Activated CD4-positive, alpha-beta T cell treated with anti-CD3 and anti-CD28 coated beads, Interleukin-2, amount 50 U/mL, for 4 hours (primary cell): ENCODE measurements around the gene RHOBTB3.

Source experiments
- DNase-seq, 2 experiments: peaks; one replicate each; pipeline ENCODE4 v3.0.0-alpha.2; 2020

RHOBTB3 gene

GRCh38 chr5:95733107-95733665, 2.0 kb downstream of the RHOBTB3 start:
- DNase-seq: no peak

GRCh38 chr5:95734187-95734586, 3.1 kb downstream of the RHOBTB3 start:
- no peak for DNase-seq

- DNase-seq: no peak
These were observed 3.8 kb downstream of the RHOBTB3 start for GRCh38 chr5:95734906-95735305.

- DNase-seq: no peak
These were observed 4.3 kb downstream of the RHOBTB3 start for GRCh38 chr5:95735406-95735805.

GRCh38 chr5:95738072-95738471, 6.9 kb downstream of the RHOBTB3 start:
- DNase-seq: no peak

- DNase-seq: no peak
These were observed 7.7 kb downstream of the RHOBTB3 start for GRCh38 chr5:95738834-95739233.

GRCh38 chr5:95739857-95740256, 8.7 kb downstream of the RHOBTB3 start:
- DNase-seq: no peak

GRCh38 chr5:95741458-95741857, 10.3 kb downstream of the RHOBTB3 start:
- DNase-seq: no peak

GRCh38 chr5:95743232-95743631, 12.1 kb downstream of the RHOBTB3 start:
- DNase-seq: no peak

GRCh38 chr5:95743877-95744276, 12.7 kb downstream of the RHOBTB3 start:
- DNase-seq: no peak

GRCh38 chr5:95746194-95746593, 15.1 kb downstream of the RHOBTB3 start:
- DNase-seq: no peak

GRCh38 chr5:95746722-95747679, 15.9 kb downstream of the RHOBTB3 start:
- no peak for DNase-seq

- DNase-seq: no peak
These were observed 17.0 kb downstream of the RHOBTB3 start for GRCh38 chr5:95748133-95748532.

GRCh38 chr5:95754545-95754944, 23.4 kb downstream of the RHOBTB3 start:
- no peak for DNase-seq

- no peak for DNase-seq
These were observed 27.9 kb downstream of the RHOBTB3 start for GRCh38 chr5:95759005-95759404.

- DNase-seq: no peak
These were observed 28.5 kb downstream of the RHOBTB3 start for GRCh38 chr5:95759634-95760033.

- no peak for DNase-seq
These were observed 29.4 kb downstream of the RHOBTB3 start for GRCh38 chr5:95760273-95761191.

GRCh38 chr5:95761771-95762651, 30.9 kb downstream of the RHOBTB3 start:
- no peak for DNase-seq

GRCh38 chr5:95762652-95763041, 31.5 kb downstream of the RHOBTB3 start:
- no peak for DNase-seq

GRCh38 chr5:95763941-95764340, 32.8 kb downstream of the RHOBTB3 start:
- DNase-seq: no peak

- no peak for DNase-seq
These were observed 37.6 kb downstream of the RHOBTB3 start for GRCh38 chr5:95768731-95769130.
